Loucy (cell line): ENCODE measurements around the gene RPIA.

Source experiments
- H2AFZ ChIP-seq: fragments of 200-600 bp; sonication (generic); 2 replicates; pipeline ENCODE4 v1.6.0; 2016; ENCODE audit warnings: antibody characterized with exemption, mild to moderate bottlenecking, low read length, moderate library complexity
- H3F3A ChIP-seq: fragments of 200-600 bp; 2 replicates; pipeline ENCODE4 v1.6.0; 2016; ENCODE audit warnings: antibody characterized with exemption, low read depth, mild to moderate bottlenecking
- H3K27me3 ChIP-seq: fragments of 200-600 bp; sonication (generic); 2 replicates; pipeline ENCODE4 v1.6.1; 2014; ENCODE audit warnings: low read length, mild to moderate bottlenecking; ENCODE audit not compliant: insufficient read depth, poor library complexity, severe bottlenecking
- H3K36me3 ChIP-seq: fragments of 200-600 bp; sonication (generic); 2 replicates; pipeline ENCODE4 v1.6.1; 2016; ENCODE audit warnings: low read length; ENCODE audit not compliant: insufficient read depth
- H3K4me1 ChIP-seq: fragments of 200-600 bp; sonication (generic); 2 replicates; pipeline ENCODE4 v1.5.1; 2014; ENCODE audit warnings: low read length, mild to moderate bottlenecking; ENCODE audit not compliant: insufficient read depth, poor library complexity, severe bottlenecking
- H3K4me2 ChIP-seq: fragments of 200-600 bp; sonication (generic); 2 replicates; pipeline ENCODE4 v1.6.0; 2014; ENCODE audit warnings: antibody characterized with exemption, low read length, low read depth, mild to moderate bottlenecking; ENCODE audit not compliant: poor library complexity, severe bottlenecking
- H3K4me3 ChIP-seq: fragments of 200-600 bp; sonication (generic); 2 replicates; pipeline ENCODE4 v1.5.1; 2014; ENCODE audit warnings: low read length, mild to moderate bottlenecking, mixed read lengths; ENCODE audit not compliant: poor library complexity, severe bottlenecking
- H3K79me2 ChIP-seq: fragments of 200-600 bp; sonication (generic); 2 replicates; pipeline ENCODE4 v1.6.1; 2014; ENCODE audit warnings: low read length; ENCODE audit not compliant: insufficient read depth
- H3K9ac ChIP-seq: fragments of 200-600 bp; sonication (generic); 2 replicates; pipeline ENCODE4 v1.6.0; 2014; ENCODE audit warnings: mild to moderate bottlenecking, low read depth, low read length, moderate library complexity; ENCODE audit not compliant: poor library complexity, severe bottlenecking
- H3K9me2 ChIP-seq: fragments of 200-600 bp; sonication (generic); replicated peaks from 2 replicates; pipeline ENCODE4 v1.6.1; 2016; ENCODE audit warnings: low read depth, low read length, mixed read lengths
- H3K9me3 ChIP-seq: fragments of 200-600 bp; sonication (generic); 2 replicates; pipeline ENCODE4 v1.6.1; 2014; ENCODE audit warnings: mild to moderate bottlenecking, antibody characterized with exemption, low read length, low read depth; ENCODE audit not compliant: insufficient read depth
- H4K20me1 ChIP-seq: fragments of 200-600 bp; sonication (generic); 2 replicates; pipeline ENCODE4 v1.6.0; 2014; ENCODE audit warnings: antibody characterized with exemption, low read length, mild to moderate bottlenecking; ENCODE audit not compliant: insufficient read depth, poor library complexity, severe bottlenecking
- EZH2phosphoT487 ChIP-seq: fragments of 200-600 bp; IDR thresholded peaks from 2 replicates; pipeline ENCODE4 v1.6.1; 2018; ENCODE audit warnings: antibody characterized with exemption, mild to moderate bottlenecking, moderate library complexity, borderline replicate concordance
- TF ChIP-seq, protein P1 (sequence below): fragments of 200-600 bp; sonication (generic); conservative IDR thresholded peaks from 2 replicates; pipeline ENCODE4 v1.5.1; 2014; ENCODE audit warnings: mild to moderate bottlenecking, antibody characterized with exemption, low read length

The RPIA gene

DNA sequence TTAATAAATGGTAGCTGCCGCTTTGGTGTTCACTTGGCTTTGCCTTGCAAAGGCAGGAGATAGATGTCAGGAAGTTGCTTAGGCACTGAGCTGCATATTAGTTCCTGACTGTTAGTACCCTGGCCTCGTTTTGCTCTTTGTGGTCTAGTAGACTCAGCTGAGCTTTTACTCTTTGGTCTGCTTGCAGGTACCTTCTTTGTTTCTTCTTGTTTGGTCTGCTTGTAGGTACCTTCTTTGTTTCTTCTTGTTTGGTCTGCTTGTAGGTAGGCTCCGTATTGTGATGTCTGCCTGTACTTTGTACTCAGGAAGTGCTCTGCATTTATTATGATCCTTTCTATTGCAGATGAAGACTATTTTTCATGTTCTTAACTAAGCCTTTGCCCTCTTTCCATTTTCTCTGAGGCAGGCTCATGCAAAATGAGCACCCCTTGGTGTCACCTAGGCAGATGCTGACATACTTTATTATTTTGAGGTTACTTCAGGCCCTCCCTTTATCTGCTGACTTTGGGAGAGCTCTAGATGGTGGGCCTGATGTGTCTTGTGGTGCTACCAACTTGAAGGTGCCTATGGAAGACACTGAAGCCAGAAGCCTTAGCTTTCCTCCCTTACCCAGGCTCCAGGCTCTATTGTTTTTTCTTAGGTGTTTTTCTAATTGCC lies 6.0 kb downstream of the RPIA start:
- TF ChIP-seq EZH2phosphoT487, result no peak
- TF ChIP-seq, protein P1, sequence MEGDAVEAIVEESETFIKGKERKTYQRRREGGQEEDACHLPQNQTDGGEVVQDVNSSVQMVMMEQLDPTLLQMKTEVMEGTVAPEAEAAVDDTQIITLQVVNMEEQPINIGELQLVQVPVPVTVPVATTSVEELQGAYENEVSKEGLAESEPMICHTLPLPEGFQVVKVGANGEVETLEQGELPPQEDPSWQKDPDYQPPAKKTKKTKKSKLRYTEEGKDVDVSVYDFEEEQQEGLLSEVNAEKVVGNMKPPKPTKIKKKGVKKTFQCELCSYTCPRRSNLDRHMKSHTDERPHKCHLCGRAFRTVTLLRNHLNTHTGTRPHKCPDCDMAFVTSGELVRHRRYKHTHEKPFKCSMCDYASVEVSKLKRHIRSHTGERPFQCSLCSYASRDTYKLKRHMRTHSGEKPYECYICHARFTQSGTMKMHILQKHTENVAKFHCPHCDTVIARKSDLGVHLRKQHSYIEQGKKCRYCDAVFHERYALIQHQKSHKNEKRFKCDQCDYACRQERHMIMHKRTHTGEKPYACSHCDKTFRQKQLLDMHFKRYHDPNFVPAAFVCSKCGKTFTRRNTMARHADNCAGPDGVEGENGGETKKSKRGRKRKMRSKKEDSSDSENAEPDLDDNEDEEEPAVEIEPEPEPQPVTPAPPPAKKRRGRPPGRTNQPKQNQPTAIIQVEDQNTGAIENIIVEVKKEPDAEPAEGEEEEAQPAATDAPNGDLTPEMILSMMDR, result no peak
- Histone ChIP-seq H3K9me3 (no peaks in the 10 kb centered on the region), H3K9ac (peak overlapping the region; percentile 63), H3K36me3 (peaks cover 21% of the 10 kb centered on the region; the same call in 1 of the 2 replicates), H3K27me3 (no peaks in the 10 kb centered on the region), H3K4me1 (peaks cover 62% of the 10 kb centered on the region), H3K79me2 (peaks cover 84% of the 10 kb centered on the region), H4K20me1 (peaks cover 3% of the 10 kb centered on the region), H2AFZ (peak overlapping the region; percentile 60), H3K4me3 (peak overlapping the region; percentile 72), H3K4me2 (peak overlapping the region; percentile 82), H3K9me2 (no peaks in the 10 kb centered on the region), H3F3A (no peaks in the 10 kb centered on the region)

- Histone ChIP-seq H3K4me2 (peak overlapping the region; percentile 82), H3K9me3 (no peaks in the 10 kb centered on the region), H3K27me3 (no peaks in the 10 kb centered on the region), H3K9ac (peak overlapping the region; percentile 63), H3K4me3 (peak overlapping the region; percentile 72), H3F3A (no peaks in the 10 kb centered on the region), H3K36me3 (peaks cover 26% of the 10 kb centered on the region; the same call in 1 of the 2 replicates), H4K20me1 (peaks cover 3% of the 10 kb centered on the region), H3K79me2 (peaks cover 79% of the 10 kb centered on the region), H3K9me2 (no peaks in the 10 kb centered on the region), H3K4me1 (peaks cover 57% of the 10 kb centered on the region), H2AFZ (peak overlapping the region; percentile 60; the same call in 1 of the 2 replicates)
- TF ChIP-seq, protein P1, result no peak
- no peak for TF ChIP-seq EZH2phosphoT487
These were observed 6.5 kb downstream of the RPIA start for GRCh38 chr2:88698027-88698413.

- Histone ChIP-seq H3K4me1 (peaks cover 51% of the 10 kb centered on the region), H3K36me3 (peaks cover 33% of the 10 kb centered on the region; the same call in 1 of the 2 replicates), H2AFZ (no peak overlapping the region), H3K4me2 (peak overlapping the region; percentile 82), H3K9ac (peak overlapping the region; percentile 63), H3K79me2 (peaks cover 72% of the 10 kb centered on the region), H3K27me3 (no peaks in the 10 kb centered on the region), H3K9me2 (no peaks in the 10 kb centered on the region), H4K20me1 (peaks cover 3% of the 10 kb centered on the region), H3F3A (no peaks in the 10 kb centered on the region), H3K4me3 (peak overlapping the region; percentile 72), H3K9me3 (no peaks in the 10 kb centered on the region)
- TF ChIP-seq EZH2phosphoT487, result no peak
- TF ChIP-seq, protein P1, result no peak
These were observed 7.2 kb downstream of the RPIA start for GRCh38 chr2:88698498-88699233.
